KG1 (cell line): ENCODE data around the gene SPINK2.

Source experiments
- DNase-seq: peaks from one replicate; lab custom pipeline; 2025; lab: John Stamatoyannopoulos, UW

Gene SPINK2

GRCh38 chr4:56799824-56800756 lies 21.4 kb downstream of the SPINK2 start:
- peak; percentile 75 for DNase-seq

GRCh38 chr4:56799161-56799759 lies 22.2 kb downstream of the SPINK2 start:
- no peak for DNase-seq

GRCh38 chr4:56796211-56796610 lies 25.3 kb downstream of the SPINK2 start:
- no peak for DNase-seq

- no peak for DNase-seq
Observed at GRCh38 chr4:56791316-56791715, 30.2 kb downstream of the SPINK2 start.

- DNase-seq, result no peak
Observed at GRCh38 chr4:56790691-56791091, 30.8 kb downstream of the SPINK2 start.

- no peak for DNase-seq
Observed at GRCh38 chr4:56788081-56788480, 33.4 kb downstream of the SPINK2 start.

GRCh38 chr4:56787380-56787779 lies 34.1 kb downstream of the SPINK2 start:
- no peak for DNase-seq

GRCh38 chr4:56786955-56787354 lies 34.5 kb downstream of the SPINK2 start:
- no peak for DNase-seq

- DNase-seq, result no peak
Observed at GRCh38 chr4:56783986-56784385, 37.5 kb downstream of the SPINK2 start.

- no peak for DNase-seq
Observed at GRCh38 chr4:56782019-56782418, 39.5 kb downstream of the SPINK2 start.

GRCh38 chr4:56773346-56773745 lies 48.2 kb downstream of the SPINK2 start:
- no peak for DNase-seq

GRCh38 chr4:56772134-56772533 lies 49.4 kb downstream of the SPINK2 start:
- DNase-seq, result no peak

GRCh38 chr4:56768763-56769162 lies 52.7 kb downstream of the SPINK2 start:
- no peak for DNase-seq

- DNase-seq, result no peak
Observed at GRCh38 chr4:56768316-56768715, 53.2 kb downstream of the SPINK2 start.

GRCh38 chr4:56767567-56767966 lies 53.9 kb downstream of the SPINK2 start:
- DNase-seq, result no peak

- DNase-seq, result no peak
Observed at GRCh38 chr4:56764775-56765174, 56.7 kb downstream of the SPINK2 start.

- no peak for DNase-seq
Observed at GRCh38 chr4:56764223-56764622, 57.3 kb downstream of the SPINK2 start.

GRCh38 chr4:56762484-56763250 lies 58.8 kb downstream of the SPINK2 start:
- DNase-seq, result no peak

- DNase-seq, result no peak
Observed at GRCh38 chr4:56760183-56760582, 61.3 kb downstream of the SPINK2 start.
